ENCODE results near the gene AHCYL2. TPM values are rescaled to one million over a fixed set of nuclear protein-coding genes. Genes with fewer than 3 reads are reported as not detected.

Gene AHCYL2
- 165 TPM for total RNA-seq

DNA sequence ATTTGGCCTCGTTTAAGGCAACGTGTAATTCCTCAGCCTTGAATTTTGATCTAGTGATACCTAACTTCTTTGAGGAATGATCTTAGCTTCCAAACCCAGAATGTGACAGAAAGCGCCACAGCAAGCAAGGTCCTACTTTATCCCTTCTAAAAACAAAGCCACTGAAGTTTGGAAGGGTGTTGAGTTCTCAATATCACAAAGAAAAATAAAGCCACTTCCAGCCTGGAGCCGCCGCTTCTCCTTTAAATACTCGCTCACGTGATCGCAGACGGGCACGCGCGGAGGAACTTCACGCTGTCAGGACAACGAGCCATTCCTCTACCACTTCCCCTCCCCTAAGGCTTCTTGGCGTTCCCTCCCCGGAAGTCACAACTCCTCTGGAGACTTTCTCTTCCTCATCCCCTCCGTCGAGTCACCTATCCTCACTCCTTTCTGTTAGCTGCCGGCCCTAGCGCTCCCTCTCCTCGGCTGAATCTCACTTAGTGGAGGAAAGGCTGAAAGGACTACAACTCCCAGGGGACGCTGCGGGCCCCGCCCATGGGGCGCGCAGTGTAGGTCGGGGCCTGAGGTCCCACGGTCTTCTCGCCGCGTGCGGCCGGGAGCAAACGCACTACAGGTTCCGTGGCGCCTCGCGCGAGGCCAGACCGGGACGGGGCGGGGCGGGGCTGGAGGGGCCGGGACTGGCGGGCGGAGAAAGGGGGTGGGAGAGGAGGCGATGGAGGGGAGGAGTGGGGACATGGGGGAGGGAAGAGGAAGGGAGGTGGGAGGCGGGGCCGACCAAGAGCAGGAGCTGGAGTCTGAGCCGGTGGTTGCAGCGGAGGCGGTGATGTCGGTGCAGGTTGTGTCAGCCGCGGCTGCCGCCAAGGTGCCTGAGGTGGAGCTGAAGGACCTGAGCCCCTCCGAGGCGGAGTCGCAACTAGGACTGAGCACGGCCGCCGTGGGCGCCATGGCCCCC is at the start of gene AHCYL2:
AHCYL2 (plus strand) TSS at position 780 of the 955 bp plus-strand sequence.
- peak; percentile 98 for DNase-seq (ENCODE audit: low spot score)

DNA sequence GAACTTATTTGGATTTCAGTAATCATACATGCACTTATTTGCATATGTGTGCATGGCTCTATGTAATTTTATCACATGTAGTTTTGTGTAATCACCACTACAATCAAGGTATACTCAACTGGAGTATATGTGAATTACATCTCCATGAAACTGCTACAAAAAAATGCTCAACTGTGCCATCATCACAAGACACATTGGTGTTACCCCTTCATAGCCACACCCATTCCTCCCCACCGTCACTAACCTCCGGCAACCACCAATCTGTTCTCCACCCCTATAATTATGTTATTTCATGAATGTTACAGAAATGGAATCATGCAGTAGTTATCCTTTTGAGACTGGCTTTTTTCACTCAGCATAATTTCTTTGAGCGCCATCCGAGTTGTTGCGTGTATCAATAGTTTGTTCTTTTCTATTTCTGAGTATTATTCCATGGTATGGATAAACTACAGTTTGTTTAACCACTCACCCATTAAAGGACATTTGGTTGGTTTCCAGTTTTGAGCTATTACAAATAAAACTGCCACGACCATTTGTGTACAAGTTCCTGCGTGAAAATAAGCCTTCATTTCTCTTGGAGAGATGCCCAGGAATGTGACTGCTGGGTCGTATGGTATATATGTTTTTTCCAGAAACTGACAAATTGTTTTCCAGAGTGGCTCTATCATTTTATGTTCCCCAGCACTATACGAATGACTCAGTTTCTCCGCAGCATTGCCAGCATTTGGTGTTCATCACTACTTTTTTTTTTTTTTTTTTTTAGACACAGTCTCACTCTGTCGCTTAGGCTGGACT is 47.7 kb upstream of the AHCYL2 start:
- no peak for DNase-seq (ENCODE audit: low spot score)

DNA sequence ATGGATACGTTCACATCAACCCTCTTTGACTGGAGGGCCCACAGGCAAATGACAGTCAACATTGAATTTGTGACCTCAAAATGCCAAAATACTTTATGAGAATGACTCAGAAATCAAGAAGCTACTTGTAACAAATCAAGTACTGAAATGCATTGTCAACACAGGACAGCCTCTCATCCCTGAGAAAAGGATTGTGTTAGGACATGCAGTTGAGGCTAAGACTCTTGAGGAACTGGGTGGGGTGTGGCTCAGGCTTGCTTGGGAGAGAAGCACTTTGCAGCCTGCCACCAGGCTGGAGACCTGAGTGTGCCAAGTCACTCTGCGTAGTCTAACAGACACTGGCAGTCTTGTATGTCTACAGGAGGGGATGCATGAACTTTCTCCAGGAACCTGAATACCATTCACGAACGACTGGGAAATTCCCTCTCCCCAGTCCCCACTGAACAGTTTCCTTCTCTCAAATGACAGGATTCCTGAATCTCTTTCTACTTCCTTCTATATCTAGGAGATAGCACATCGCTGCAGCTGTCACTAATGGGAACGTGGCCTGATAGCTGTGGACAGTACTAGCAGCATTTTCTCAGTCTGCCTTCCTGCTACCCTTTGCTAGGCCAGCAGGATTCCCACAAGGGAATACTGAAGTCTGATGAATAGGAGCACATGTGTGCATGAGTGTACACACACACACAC is 39.7 kb upstream of the AHCYL2 start:
- no peak for DNase-seq (ENCODE audit: low spot score)

DNA sequence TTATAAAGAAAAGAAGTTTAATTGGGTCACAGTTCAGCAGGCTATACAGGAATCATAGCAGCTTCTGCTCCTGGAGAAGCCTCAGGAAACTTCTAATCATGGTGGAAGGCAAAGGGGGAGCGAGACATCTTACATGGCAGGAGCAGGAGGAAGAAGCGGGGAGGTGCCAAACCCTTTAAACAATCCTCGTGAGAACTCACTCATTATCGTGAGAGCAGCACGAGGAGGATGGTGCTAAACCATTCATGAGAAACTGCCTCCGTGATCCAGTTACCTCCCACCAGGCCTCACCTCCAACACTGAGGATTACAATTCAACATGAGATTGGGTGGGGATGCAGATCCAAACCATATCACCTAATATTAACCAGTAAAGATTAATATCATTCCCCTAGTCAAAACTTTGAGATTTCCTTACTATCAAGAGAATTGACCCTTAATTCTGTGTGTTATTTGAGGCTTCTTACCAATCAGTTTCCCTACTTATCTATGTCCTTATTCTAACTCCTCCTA is 38.0 kb upstream of the AHCYL2 start:
- DNase-seq (ENCODE audit: low spot score): no peak

DNA sequence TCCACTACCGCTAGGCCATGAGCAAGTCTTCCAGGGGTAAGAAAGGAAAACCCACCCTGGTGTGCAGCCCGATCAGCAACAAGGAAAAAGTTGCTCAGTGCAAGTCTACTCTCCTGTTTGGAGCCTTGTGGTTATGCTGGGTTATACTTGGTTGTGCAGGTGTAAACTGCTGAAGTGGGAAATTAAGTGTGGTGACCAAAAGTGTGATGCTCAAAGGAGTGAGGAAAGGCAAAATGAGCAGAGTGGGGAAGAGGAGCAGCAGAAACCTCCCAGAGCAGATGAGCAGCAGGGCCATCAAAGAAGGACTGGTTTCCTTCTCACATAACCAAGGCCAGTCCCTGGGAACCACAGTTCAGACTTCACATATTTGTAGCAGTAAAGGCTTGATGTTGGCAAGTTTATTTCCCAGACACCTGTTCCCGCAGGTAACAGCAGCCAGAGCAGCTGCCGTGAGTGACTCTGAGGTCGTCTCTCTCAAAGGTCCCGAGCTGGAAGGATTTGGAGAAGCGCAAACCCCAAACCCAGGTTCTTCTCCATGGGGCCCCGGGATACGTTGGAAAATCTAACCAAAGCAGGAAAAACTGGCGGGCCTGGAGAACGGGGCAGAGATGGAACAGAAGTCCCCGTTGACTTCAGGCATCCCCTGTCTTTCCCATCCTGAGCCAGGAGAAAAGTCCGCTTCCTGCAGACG is 37.0 kb upstream of the AHCYL2 start:
- no peak for DNase-seq (ENCODE audit: low spot score)

DNA sequence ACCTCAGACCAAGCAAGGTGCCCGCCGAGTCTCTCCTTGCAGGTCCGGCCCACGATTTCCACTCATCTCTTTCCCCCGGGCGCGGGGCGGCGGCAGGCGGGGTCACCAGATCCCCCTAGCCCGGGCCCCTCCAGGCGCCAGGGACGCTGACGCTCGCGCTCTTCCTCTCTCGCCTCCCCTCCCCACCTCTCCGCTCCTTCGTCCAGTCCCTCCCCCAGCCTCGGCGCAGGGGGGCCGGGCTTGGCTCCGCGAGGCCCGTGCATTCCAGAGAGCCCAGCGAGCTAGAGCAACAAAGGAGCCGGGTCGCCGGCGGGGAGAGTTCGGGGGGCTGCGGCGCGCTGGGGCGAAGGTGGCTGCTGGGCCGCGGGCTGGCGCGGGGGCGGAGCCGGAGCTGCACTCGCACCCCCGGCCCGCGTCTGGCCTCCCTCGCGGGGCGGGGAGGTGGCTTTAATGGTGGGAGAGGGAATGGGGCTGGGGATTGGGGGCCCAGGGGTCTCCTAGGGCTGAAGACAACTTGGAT is 36.4 kb upstream of the AHCYL2 start, which contains the start of gene SMO:
SMO (plus strand) TSS at position 262 of the 520 bp plus-strand sequence. CDS start 519 bp downstream, outside the sequence.
- peak; percentile 31 for DNase-seq (ENCODE audit: low spot score)

DNA sequence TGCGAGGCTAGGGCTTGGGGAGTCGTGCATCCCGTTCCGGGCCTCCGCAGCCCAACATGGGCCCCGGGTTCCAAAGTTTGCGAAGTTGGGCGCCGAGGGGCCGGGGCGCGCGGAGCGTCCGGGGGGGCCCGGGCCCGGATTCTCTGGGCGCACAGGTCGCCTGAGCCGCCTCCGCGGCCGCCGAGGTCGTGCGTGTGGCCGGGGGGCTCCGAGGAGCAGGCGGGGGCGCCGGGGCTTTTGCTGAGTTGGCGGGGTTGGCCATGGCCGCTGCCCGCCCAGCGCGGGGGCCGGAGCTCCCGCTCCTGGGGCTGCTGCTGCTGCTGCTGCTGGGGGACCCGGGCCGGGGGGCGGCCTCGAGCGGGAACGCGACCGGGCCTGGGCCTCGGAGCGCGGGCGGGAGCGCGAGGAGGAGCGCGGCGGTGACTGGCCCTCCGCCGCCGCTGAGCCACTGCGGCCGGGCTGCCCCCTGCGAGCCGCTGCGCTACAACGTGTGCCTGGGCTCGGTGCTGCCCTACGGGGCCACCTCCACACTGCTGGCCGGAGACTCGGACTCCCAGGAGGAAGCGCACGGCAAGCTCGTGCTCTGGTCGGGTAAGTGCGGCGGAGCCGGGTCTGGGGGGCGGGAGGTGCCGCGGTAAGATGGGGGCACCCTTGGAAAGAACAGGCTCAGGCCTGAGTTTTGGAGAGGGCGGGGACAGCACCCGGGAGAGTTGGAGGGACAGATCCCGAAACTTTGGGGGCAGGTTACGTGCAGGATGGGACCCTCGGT is 35.8 kb upstream of the AHCYL2 start:
- DNase-seq (ENCODE audit: low spot score): no peak

DNA sequence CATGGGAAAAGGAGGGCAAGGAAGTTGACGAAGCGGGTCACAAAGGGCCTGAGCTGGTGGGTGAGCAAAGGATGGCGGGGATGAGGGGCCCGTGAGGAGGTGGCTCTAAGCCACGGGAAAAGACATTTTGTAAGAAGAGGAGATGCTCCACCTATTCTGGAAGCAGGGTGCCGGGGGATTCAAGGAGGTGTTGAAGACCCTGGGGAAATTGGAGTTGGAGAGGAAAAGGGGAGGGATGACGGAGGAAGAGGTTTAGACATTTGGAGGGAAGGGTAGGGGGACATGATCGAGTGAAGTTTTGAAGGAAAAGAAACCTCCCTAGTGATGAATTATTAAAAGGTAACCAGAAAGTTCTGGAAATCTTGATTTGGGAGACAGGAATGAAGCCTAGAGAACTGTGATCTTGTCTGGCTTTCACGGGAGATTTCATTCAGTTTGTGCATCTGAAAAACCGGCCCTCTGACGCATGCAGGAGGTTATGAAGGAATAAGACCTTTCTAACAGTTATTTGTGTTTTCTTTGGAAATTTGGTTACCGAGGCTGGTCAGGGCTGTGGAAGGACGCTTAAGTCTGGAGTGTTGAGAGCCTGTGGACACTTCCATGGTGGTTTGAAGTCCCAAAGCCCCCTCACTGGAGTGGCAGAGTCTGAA is 35.0 kb upstream of the AHCYL2 start:
- DNase-seq (ENCODE audit: low spot score): no peak

DNA sequence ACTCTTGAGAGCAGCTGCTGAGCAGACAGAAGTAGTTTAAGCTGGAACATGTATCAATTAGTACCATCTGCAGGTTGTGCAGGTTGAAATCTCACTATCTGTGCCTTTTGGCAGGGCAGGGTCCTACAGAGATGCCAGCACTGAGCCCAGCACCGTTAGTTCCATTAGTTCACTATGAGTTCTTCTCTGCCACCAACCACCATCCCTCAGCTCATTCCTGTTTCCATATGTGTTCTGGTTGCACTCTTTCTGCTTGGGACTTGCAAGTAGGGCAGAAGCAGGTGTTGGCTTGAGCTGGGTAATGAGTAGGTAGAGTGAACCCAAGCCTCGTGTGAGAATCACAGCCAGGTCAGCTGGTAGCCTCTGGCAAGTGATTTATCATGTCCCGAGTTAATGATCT is 33.6 kb upstream of the AHCYL2 start:
- DNase-seq (ENCODE audit: low spot score): no peak

DNA sequence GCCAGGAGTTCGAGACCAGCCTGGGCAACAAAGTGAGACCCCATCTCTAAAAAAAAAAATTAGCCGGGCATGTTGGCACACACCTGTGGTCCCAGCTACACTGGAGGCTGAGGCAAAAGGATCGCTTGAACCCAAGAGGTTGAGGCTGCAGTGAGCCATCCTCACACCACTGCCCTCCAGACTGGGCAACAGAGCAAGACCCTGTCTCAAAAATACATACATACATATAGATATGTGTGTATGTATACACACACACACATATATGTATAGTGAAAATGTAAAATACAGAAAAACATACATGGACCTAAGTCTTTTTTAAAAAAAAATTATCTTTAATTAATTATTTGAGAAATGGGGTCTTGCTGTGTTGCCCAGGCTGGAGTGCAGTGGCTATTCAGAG is 30.9 kb upstream of the AHCYL2 start:
- DNase-seq (ENCODE audit: low spot score): no peak

DNA sequence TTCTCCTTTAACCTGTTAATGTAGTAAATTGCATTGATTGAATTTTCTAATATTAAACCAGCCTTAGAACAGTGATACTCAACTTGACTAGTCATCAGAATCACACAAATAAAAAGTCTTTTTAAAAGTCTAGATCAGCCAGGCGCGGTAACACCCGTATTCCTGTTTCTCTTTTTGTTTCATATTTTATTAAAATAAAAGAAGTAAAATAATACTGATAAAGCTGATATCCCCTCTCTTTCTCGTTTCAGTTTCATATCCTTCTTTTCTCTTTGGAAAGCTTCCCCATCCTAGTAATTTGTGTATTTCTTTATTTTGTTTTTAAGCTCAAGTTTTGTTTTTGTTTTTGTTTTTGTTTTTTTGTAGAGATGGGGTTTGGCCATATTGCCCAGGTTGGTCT is 27.1 kb upstream of the AHCYL2 start:
- DNase-seq (ENCODE audit: low spot score): no peak

DNA sequence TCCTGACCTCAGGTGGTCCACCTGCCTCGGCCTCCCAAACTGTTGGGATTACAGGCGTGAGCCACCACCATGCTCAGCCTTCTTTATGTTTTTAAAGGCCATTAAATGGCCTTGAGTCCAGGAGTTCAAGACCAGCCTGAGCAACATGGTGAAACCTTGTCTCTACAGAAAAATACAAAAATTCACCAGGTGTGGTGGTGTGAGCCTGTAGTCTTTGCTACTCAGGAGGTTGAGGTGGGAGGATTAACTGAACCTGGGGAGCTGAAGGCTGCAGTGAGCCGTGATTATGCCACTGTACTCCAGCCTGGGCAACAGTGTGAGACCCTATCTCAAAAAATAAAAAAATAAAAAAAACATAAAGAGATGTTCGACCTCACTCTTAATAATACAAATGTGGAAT is 25.4 kb upstream of the AHCYL2 start:
- DNase-seq (ENCODE audit: low spot score): no peak

DNA sequence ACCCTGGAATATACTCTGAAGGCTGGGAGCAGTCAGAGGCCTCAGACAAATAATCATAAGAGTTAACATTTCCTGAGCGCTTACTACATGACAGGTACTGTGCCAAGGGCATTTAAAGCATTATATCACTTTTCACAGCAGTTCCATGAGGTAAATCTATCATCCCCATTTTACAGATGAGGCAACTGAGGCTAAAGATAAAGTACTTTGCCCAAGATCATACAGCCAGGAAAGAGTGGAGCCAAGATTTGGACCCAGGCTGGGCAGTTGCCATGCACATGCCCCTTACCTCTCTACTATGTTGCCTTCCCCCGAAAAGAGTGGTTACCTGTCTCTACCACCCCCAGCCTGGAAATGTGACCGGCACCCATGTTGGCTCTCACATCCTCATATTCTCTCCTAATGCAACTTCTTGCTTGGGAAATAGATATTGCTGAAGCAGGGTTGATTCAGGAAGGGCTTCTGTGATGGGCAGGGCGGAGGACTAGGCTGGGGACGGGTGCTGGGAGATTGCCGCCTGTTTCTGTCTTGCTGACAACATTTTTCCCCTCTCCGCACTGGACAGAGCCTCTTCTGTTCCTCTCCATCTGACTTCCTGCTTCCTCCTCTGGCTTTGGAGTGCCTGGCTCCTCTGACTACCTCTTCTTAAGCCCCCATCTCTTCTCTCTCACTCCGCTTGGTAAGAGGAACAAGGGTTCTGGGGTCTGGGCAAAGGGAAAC is 22.6 kb upstream of the AHCYL2 start:
- DNase-seq (ENCODE audit: low spot score): no peak

DNA sequence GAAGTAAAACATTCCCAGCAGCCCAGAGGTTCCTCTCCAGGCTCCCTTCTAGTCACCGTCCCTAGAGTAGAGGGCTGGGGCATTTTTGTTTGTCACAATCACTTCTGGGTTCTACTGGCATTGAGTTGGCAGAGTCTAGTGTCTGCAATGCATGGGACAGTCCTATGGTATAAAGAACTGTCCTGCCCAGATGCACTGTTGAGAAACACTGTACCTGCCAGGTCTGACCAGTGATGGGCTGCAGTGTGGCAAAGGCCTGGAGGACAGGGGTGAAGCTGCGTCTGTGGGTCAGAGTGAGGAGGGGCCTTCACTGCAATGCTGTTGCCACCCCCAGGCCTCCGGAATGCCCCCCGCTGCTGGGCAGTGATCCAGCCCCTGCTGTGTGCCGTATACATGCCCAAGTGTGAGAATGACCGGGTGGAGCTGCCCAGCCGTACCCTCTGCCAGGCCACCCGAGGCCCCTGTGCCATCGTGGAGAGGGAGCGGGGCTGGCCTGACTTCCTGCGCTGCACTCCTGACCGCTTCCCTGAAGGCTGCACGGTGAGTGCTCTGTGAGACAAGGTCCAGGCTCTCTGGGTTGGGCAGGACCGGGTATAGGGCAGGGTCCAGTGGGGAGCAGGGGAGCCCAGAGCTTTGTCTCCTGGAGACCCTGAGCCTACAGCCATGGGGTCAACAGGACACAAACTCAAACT is 21.6 kb upstream of the AHCYL2 start:
- no peak for DNase-seq (ENCODE audit: low spot score)

DNA sequence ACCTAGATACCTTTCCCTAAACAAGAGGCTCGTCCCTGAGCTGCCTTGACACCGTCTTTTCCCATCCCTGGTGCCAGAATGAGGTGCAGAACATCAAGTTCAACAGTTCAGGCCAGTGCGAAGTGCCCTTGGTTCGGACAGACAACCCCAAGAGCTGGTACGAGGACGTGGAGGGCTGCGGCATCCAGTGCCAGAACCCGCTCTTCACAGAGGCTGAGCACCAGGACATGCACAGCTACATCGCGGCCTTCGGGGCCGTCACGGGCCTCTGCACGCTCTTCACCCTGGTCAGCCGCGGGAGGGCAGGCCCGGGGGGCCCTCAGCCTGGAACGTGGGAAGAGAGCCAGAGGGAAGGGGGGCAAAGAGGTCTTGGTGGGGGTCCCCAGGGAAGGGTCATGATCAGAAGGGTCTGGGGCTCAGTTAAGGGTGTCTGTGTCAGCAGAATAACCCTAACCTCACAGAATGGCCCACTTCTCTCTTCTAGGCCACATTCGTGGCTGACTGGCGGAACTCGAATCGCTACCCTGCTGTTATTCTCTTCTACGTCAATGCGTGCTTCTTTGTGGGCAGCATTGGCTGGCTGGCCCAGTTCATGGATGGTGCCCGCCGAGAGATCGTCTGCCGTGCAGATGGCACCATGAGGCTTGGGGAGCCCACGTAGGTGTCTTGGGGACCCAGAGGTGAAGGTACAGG is 19.6 kb upstream of the AHCYL2 start:
- DNase-seq (ENCODE audit: low spot score): no peak

DNA sequence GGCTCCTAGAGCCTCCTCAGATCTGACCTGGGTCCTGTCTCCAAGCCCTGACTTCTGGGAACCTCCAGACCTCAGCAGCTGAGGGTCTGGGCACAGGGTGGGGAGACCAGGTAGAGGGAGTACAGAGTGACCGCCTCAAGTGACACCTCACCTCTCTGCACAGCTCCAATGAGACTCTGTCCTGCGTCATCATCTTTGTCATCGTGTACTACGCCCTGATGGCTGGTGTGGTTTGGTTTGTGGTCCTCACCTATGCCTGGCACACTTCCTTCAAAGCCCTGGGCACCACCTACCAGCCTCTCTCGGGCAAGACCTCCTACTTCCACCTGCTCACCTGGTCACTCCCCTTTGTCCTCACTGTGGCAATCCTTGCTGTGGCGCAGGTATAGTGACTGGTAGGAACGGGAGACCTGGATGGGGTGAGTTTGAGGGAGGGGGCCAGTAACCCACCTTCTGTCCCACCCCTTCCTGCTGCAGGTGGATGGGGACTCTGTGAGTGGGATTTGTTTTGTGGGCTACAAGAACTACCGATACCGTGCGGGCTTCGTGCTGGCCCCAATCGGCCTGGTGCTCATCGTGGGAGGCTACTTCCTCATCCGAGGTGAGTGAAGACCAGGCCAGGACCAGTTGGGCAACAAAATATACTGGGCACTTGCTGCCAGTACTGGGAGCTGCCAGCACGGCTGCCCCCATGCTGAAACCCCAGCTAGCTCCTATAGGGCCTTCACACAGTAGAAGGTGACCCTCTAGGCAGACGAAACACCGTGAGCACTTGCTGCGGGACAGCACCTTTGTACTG is 18.6 kb upstream of the AHCYL2 start:
- no peak for DNase-seq (ENCODE audit: low spot score)

DNA sequence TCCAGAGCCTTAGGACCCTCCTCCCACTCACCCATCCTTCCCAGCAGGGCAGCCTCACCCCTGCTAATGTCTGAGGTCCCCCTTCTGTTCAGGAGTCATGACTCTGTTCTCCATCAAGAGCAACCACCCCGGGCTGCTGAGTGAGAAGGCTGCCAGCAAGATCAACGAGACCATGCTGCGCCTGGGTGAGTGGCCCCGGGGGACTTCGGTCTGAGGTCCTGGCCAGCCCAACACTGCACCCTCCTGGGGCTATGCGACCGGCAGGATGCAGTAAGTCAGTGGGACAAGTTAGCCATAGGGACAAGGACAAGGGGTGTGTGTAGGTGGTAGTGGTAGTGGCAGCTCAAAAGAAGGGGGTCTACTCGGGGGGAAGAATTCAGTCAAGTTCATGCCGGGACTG is 16.2 kb upstream of the AHCYL2 start:
- no peak for DNase-seq (ENCODE audit: low spot score)

Measured in mucosa of gallbladder (tissue), 1 donor.